Islet of Langerhans (tissue), 1 donor: ENCODE data around the gene IMMP2L.
"Not testable (repeated sequence)": the region's sequence is repeated elsewhere in the genome, so short reads cannot be mapped to it uniquely, and the experiment has no call there.

Experiments
- FAIRE-seq: peaks from one replicate; lab custom pipeline; 2011; peaks lifted over from hg19 to GRCh38; lab: Jason Lieb, UNC

IMMP2L gene

GRCh38 chr7:111505422-111505821 is 56.9 kb downstream of the IMMP2L start:
- FAIRE-seq = not testable (repeated sequence)

- FAIRE-seq = not testable (repeated sequence)
Observed at GRCh38 chr7:111501799-111502198, 60.5 kb downstream of the IMMP2L start.

DNA sequence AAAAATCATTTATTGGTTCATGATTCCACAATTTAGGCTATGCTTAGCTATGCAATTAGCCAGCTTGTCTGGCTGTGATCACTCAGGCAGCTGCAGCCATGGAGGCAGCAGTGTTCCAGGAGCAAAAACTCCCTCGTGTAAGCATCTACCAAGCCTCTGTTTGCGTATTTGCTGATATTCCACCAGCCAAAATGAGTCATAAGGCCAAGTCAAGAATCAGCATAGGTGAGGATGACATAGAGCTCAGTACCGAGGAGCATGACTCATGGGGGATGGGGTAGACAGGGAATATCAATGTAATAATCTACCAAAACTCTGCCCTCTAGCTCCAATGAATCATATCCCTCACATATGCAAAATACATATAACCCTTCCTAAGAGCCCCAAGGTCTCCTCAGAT is 63.3 kb downstream of the IMMP2L start:
- FAIRE-seq = no peak

DNA sequence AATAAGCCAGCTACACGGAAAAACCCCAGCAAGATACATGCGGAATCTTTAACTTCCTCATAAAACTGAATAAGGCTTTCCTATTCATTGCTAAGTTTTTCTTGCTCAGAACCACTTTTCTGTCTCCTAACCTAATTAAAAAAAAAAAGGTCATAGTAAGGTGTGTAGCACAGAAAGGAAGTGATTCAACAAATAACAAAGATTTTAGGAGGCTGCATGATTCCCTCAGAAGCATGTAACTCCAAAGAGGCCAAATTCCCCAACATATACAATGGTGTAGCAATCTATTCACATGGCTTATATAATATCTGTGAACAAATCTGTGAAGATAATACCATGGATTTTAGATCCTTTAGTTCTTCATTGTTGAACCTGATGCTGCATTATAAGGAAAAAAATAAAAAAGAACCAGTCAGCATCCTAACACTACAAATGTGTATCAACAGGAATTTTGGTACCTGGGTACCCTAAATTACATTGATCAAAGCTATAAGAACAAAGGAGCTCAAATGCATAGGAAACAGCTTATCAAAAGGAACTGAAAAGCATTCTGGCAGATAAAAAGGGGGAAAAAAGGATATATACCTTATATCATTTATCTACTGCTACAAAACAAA is 63.8 kb downstream of the IMMP2L start:
- no peak for FAIRE-seq

DNA sequence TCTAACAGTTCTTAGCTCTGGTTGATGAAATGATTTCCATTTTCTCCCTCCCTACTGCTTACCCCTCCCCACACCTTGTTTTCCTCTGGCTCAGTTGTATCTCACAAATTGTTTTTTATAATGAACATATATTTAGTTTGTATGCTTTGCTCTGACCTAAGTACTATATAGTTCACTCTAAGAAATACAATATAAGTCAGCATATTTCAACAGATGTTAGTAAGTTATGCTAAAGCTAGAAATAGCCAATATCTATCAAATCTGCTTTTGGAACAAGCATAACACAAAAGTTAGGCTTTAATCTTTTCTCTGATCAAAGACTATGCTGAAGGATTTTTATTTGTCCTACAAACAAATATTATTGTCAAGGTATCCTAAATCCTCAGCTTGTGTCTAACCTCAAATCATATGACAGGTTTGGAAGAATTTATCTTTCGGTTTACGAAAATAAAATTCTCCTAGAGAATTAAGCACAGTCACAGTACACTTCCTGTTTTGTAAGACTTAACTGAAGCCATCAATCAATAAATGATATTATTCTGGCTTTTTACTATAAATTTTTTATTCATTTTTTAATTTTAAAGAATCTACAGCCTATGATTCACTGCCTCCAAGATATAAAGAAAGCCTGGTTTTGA is 67.0 kb downstream of the IMMP2L start:
- no peak for FAIRE-seq

DNA sequence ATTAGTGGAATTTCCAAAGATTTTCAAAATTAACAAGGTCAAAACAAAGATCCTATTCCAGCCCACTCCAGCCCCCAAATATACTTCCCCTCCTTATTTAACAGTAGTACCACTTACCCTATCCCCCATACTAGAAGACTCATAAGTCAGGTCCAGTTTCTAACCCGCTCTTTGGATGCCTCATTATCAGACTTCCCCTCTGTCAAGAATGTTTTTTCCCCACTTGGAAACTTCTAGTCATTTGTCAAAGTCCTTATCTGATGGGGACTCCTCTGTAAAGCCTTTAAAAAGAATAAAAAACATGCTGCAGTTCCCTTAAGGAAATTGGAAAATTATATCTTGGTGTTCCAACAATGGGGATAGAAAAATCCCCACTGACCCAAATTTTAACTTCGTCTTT is 70.1 kb downstream of the IMMP2L start:
- FAIRE-seq = no peak

- peak; percentile 99 for FAIRE-seq
Observed at GRCh38 chr7:111486472-111487142, 75.7 kb downstream of the IMMP2L start.

DNA sequence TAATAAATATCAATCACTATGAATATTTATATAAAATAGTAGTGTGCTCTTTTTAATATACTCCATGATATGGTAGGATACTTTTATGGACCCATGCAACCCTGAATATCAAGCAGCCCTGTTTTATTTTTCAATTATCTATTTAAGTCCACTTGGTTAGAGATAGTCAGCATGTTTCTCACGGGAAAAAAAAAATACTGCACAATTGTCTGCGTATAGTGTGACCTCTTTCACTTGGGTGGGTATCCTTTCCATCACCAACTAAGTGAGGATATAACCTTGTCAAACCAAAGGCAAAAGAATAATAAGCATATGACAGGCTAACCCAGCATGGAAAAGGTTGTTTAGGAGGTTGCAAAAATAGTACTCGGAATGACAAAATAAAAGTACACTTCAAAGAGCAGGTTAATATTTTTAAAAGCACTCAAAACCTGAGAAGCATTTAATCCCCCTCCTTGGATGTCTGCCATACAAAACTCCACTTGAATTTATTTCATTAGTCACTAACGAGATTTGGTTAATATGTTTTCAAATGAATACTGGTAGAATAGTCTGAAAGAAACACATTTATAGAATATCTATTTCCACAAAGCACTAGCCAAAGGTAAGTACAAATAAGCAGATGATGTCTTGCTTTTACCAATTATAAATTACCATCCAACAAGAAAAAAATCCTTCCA is 76.5 kb downstream of the IMMP2L start:
- FAIRE-seq = no peak

DNA sequence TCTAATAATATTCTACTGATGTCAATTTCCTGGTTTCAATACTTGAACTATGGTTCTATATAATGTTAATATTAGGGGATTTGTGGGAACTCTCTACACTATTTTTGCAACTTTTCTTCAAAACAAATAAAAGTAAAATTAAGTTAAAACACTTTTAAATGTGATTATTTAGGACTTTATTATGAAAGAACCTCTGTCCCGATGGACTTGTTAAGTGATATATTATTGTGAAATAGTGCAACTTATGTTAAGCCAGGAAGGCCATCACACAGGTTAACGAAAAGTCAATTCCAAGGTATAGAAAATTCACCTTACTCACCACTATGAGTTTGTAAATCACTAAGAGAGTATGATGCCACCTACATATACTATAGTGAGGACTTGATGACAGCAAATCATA is 79.2 kb downstream of the IMMP2L start:
- no peak for FAIRE-seq

DNA sequence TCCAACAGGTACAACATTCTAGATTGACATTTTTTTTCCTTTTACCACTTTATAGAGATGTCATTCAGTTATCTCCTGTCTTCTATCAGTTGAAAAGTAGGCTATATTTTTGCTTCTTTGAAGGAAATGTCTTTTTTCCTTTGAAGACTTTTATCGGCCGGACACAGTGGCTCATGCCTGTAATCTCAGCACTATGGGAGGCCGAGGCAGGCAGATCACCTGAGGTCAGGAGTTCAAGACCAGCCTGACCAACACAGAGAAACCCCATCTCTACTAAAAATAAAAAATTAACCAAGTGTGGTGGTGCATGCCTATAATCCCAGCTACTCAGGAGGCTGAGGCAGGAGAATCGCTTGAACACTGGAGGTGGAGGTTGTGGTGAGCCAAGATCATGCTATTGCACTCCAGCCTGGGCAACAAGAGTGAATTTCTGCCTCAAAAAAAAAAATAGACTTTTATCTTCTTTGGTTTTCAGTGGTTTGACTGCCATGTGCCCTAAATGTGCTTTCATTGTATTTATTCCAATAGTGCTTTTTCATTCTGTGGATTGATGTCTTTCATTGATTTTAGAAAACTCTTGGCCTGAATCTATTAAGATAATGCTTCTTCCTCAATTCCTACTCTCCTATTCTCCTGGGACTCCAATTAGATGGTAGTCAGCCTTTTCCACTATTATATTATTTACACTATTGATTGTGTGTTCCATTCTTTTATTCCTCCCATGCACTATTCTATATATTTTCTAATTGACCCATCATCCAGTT is 84.6 kb downstream of the IMMP2L start:
- no peak for FAIRE-seq

GRCh38 chr7:111476586-111477293 is 85.6 kb downstream of the IMMP2L start:
- FAIRE-seq = no peak

GRCh38 chr7:111475959-111476358 is 86.3 kb downstream of the IMMP2L start:
- no peak for FAIRE-seq

- no peak for FAIRE-seq
Observed at GRCh38 chr7:111475419-111475748, 86.9 kb downstream of the IMMP2L start.

- no peak for FAIRE-seq
Observed at GRCh38 chr7:111474723-111475418, 87.4 kb downstream of the IMMP2L start.

DNA sequence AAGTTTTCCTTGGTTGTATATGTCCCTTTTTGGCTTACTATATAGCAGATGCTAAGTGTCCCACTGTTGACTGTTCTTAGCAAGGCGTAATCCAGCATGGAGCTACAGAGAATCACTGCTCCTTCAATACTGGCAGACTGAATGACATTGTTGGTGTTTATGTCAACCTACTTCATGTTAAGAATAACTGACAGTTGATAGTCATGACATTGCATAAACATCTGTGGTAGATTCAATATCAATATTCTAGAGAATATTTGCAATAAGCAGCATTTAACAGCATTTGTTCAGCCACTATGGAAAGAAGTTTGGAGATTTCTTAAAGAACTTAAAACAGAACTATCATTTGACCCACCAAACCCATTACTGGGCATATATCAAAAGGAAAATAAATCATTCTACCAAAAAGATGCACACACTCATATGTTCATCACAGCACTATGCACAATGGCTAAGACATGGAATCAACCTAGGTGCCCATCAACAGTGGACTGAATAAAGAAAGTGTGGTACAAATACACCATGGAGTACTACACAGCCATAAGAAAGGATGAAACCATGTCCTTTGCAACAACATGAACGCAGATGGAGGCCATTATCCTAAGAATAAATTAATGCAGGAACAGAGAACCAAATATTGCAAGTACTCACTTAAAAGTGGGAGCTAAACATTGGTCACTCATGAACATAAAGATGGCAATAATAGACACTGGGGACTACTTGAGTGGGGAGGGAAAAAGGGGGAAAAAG is 88.7 kb downstream of the IMMP2L start:
- FAIRE-seq = no peak

GRCh38 chr7:111470998-111471397 is 91.3 kb downstream of the IMMP2L start:
- no peak for FAIRE-seq

- not testable (repeated sequence) for FAIRE-seq
Observed at GRCh38 chr7:111469894-111470293, 92.4 kb downstream of the IMMP2L start.

- not testable (repeated sequence) for FAIRE-seq
Observed at GRCh38 chr7:111465774-111466173, 96.5 kb downstream of the IMMP2L start.

DNA sequence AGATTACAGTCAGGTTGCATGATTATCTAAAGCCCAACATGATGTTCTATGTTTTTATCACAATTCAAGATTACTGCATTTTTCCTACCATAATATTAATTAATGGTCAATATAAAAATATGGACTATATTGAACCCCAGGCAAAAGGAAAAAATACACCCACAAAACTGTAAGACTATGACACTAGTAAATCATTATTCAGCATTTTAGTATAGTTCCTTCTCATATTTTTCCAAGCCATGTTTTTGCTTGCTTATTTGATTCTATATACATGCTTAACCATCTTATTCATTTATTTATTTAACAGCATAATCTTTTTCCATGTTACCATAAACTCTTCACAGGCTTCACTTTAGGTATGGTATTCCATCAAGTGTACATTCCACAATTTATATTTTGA is 101.6 kb downstream of the IMMP2L start:
- FAIRE-seq = no peak

- FAIRE-seq = no peak
Observed at GRCh38 chr7:111459757-111460280, 102.5 kb downstream of the IMMP2L start.
